Subcutaneous abdominal adipose tissue (tissue), 5 donors: Measurements from ENCODE around the gene NAT9.

Experiments
- H3K27ac ChIP-seq: one replicate; pipeline ENCODE4 v1.7.0; 2013; ENCODE audit warnings: low read depth, mild to moderate bottlenecking, inconsistent platforms, low read length, moderate library complexity
- H3K27me3 ChIP-seq, 5 donors: one replicate each; pipeline ENCODE4 v1.7.0; 2013; ENCODE audit warnings: low read length in 5 of 5, inconsistent platforms in 1 of 5; ENCODE audit not compliant: control insufficient read depth in 5 of 5, insufficient read depth in 4 of 5
- H3K36me3 ChIP-seq, 5 donors: one replicate each; pipeline ENCODE4 v1.7.0; 2013; ENCODE audit warnings: low read length in 5 of 5; ENCODE audit not compliant: control insufficient read depth in 5 of 5, insufficient read depth in 5 of 5
- H3K4me1 ChIP-seq, 5 donors: one replicate each; pipeline ENCODE4 v1.7.0; 2013; ENCODE audit warnings: low read length in 5 of 5, mild to moderate bottlenecking in 3 of 5, moderate library complexity in 1 of 5; ENCODE audit not compliant: control insufficient read depth in 5 of 5, insufficient read depth in 5 of 5
- H3K4me3 ChIP-seq, 5 donors: one replicate each; pipeline ENCODE4 v1.7.0; 2013; ENCODE audit warnings: low read length in 5 of 5, low read depth in 1 of 5
- H3K9ac ChIP-seq, 5 donors: one replicate each; pipeline ENCODE4 v1.7.0; 2013; ENCODE audit warnings: low read length in 5 of 5, mild to moderate bottlenecking in 4 of 5, moderate library complexity in 3 of 5
- H3K9me3 ChIP-seq, 5 donors: one replicate each; pipeline ENCODE4 v1.7.0; 2013; ENCODE audit warnings: low read length in 5 of 5; ENCODE audit not compliant: control insufficient read depth in 5 of 5
- donor health status: healthy.
- donor health status: healthy.
- donor health status: healthy.
- donor health status: healthy.
- donor health status: healthy.

Gene NAT9

DNA sequence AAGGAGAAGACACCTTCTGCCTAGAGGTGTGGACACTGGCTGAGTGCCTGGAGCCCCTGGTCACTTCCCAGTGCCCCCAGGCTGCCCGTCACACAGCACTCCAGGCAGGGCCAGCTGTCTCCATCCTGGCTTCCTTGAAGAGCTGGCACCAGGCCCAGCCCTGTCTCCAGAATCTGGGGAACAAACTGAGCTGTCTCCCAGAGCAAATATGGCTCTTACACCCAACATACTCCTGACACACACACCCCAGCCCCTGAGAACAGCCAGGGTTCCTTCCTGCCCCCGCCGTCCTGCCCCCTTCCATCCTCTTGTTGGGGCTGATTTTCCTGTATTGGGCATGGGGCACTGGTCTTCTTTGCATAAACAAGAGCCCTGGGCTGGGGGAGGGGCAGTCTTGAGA lies 18.6 kb downstream of the NAT9 start:
- H3K4me3 ChIP-seq = no peak overlapping the region
- H3K9me3 ChIP-seq = no peaks in the 10 kb centered on the region
- peaks cover 5 to 42% (median 40%) of the 10 kb centered on the region in 5 donors for H3K4me1 ChIP-seq
- H3K36me3 ChIP-seq = peaks cover 0 to 4% (median 0%) of the 10 kb centered on the region in 5 donors
- H3K27me3 ChIP-seq = no peaks in the 10 kb centered on the region
- H3K27ac ChIP-seq = no peak overlapping the region
- H3K9ac ChIP-seq = peak overlapping the region in 1 of 5 donors; percentile 13

GRCh38 chr17:74756891-74757290 lies 19.3 kb downstream of the NAT9 start:
- H3K4me3 ChIP-seq = no peak overlapping the region
- no peaks in the 10 kb centered on the region for H3K9me3 ChIP-seq
- no peaks in the 10 kb centered on the region for H3K27me3 ChIP-seq
- peaks cover 5 to 46% (median 40%) of the 10 kb centered on the region in 5 donors for H3K4me1 ChIP-seq
- H3K27ac ChIP-seq = no peak overlapping the region
- peaks cover 0 to 4% (median 0%) of the 10 kb centered on the region in 5 donors for H3K36me3 ChIP-seq
- H3K9ac ChIP-seq = no peak overlapping the region

DNA sequence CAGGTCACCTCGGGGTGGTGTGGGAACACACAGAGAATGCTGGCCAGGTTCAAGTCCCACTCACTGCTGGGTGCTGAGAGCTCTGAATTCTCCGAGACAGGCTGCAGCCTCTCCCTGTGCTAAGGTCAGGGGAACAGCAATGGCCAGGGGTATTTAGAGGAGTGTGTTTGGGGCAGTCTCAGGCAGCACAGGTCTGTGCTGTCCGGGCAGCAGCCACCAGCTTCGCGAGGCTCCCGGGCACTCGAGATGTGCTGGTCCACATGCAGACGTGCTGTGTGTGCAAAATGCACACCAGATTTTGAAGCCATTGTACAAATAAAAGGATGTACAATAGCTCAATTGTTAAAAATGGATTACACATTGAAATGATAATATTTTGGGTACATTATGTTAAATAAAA lies 20.6 kb downstream of the NAT9 start:
- no peaks in the 10 kb centered on the region for H3K27me3 ChIP-seq
- no peak overlapping the region for H3K4me3 ChIP-seq
- peaks cover 4 to 55% (median 44%) of the 10 kb centered on the region in 5 donors for H3K4me1 ChIP-seq
- no peak overlapping the region for H3K27ac ChIP-seq
- no peak overlapping the region for H3K9ac ChIP-seq
- no peaks in the 10 kb centered on the region for H3K9me3 ChIP-seq
- H3K36me3 ChIP-seq = peaks cover 0 to 4% (median 0%) of the 10 kb centered on the region in 5 donors

DNA sequence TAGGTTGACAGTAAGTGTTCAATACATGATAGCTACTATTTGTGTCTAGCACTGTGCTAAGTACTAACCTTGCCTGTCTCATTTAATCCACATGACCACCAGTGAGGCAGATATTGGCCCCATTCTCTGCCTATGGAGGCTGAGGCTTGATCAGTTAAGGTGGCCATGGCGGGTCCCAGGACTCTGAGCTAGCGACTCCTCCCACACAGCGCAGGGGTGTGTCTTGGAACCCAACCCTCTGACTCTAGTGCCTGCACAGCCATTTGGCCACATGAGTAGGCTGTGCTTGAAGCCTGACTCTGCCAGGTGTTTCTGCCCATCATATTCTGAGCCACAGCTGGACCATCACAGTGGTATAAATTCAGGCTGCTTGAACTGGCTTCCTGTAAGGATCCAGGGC lies 21.3 kb downstream of the NAT9 start:
- Histone ChIP-seq H3K9ac (no peak overlapping the region), H3K36me3 (peaks cover 0 to 4% (median 0%) of the 10 kb centered on the region in 5 donors), H3K4me3 (no peak overlapping the region), H3K4me1 (peaks cover 9 to 55% (median 44%) of the 10 kb centered on the region in 5 donors), H3K27me3 (no peaks in the 10 kb centered on the region), H3K27ac (no peak overlapping the region), H3K9me3 (no peaks in the 10 kb centered on the region)

DNA sequence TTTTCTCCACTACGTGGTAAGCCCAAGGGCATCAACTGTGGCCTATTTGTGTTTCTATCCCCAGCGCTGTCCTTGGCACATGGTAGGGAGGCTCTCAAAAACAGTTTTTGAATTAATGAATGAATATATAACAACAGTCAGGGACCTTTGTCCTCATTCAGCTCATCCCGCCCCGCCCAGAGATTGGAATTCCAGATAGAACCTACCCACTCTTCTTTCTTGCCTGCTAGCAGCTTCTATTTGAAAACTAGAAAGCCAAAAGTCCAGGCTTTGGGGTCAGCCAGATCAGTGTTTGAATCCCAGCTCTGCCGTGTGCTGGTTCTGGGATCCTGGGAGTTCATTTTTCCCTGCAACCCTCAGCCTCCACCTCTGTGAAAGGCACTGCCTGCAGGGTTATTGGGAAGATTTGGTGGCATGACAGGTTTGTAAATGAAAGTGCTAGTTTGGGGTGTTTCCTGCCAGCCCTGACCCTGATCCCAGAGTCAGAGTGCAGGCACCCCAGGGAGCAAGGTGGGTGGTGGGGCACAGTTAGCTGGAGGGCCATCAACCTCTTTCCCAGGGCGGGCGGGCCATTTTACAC lies 23.2 kb downstream of the NAT9 start:
- H3K9ac ChIP-seq = no peak overlapping the region
- H3K9me3 ChIP-seq = no peaks in the 10 kb centered on the region
- H3K27me3 ChIP-seq = no peaks in the 10 kb centered on the region
- no peak overlapping the region for H3K4me3 ChIP-seq
- H3K4me1 ChIP-seq = peaks cover 6 to 50% (median 38%) of the 10 kb centered on the region in 5 donors
- H3K36me3 ChIP-seq = peaks cover 0 to 4% (median 0%) of the 10 kb centered on the region in 5 donors
- no peak overlapping the region for H3K27ac ChIP-seq

GRCh38 chr17:74752415-74752814 lies 23.7 kb downstream of the NAT9 start:
- Histone ChIP-seq H3K27me3 (no peaks in the 10 kb centered on the region), H3K27ac (no peak overlapping the region), H3K9ac (no peak overlapping the region), H3K36me3 (peaks cover 0 to 4% (median 0%) of the 10 kb centered on the region in 5 donors), H3K9me3 (no peaks in the 10 kb centered on the region), H3K4me1 (peaks cover 6 to 50% (median 38%) of the 10 kb centered on the region in 5 donors), H3K4me3 (no peak overlapping the region)

DNA sequence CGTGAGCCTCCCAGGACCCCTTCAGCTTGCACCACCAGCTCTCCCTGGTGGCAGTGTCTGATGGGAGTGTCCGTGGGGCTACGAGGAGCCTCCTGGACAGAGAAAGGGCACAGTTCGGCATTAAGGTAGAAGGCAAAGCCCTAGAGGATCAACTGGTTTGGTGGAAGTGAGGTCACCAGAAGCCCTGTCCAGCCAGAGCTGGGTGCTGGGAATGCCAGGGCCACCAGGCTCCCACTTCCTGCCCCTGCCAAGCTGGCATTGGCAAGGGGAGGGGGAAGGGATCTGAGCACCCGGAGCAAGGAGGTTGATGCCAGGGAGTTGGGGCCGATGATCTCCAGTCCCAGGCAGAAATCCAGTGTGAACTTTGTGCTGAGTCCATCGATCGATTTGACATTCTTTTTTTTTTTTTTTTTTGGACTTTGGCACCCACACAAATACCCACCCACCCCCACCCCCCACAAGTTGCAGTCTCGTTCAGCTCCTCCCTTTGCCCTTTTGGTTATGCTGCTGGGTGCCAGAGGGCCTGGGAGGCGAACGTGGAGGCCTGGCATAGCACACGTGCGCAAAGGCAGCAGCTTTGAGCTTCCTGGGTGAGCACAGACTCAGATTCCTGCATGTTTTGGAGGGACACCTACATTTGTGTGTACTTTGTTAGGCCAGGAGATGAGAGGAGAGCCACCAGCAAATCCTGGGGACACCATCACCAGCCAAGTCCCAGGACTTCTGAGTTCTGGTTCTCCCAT lies 25.6 kb downstream of the NAT9 start:
- Histone ChIP-seq H3K9me3 (no peaks in the 10 kb centered on the region), H3K9ac (peak overlapping the region in 4 of 5 donors; percentile 40 to 87 (median 80)), H3K27me3 (no peaks in the 10 kb centered on the region), H3K36me3 (peaks cover 0 to 4% (median 0%) of the 10 kb centered on the region in 5 donors), H3K4me1 (peaks cover 6 to 61% (median 46%) of the 10 kb centered on the region in 5 donors), H3K4me3 (peak overlapping the region; percentile 74 to 90 (median 80)), H3K27ac (peak overlapping the region; percentile 50)

- Histone ChIP-seq H3K27ac (peak overlapping the region; percentile 37), H3K9me3 (no peaks in the 10 kb centered on the region), H3K4me1 (peaks cover 6 to 66% (median 50%) of the 10 kb centered on the region in 5 donors)
Measured at GRCh38 chr17:74750039-74750326, 26.2 kb downstream of the NAT9 start.

GRCh38 chr17:74749279-74750038 lies 26.7 kb downstream of the NAT9 start:
- Histone ChIP-seq H3K9ac (peak overlapping the region in 4 of 5 donors; percentile 73 to 87 (median 82)), H3K27ac (peak overlapping the region; percentile 37), H3K36me3 (no peaks in the 10 kb centered on the region), H3K27me3 (no peaks in the 10 kb centered on the region), H3K4me1 (peaks cover 6 to 71% (median 55%) of the 10 kb centered on the region in 5 donors), H3K9me3 (no peaks in the 10 kb centered on the region), H3K4me3 (peak overlapping the region; percentile 74 to 90 (median 80))

More at GRCh38 chr17:74750039-74750326, 26.2 kb downstream of the NAT9 start:
- Histone ChIP-seq H3K27me3 (no peaks in the 10 kb centered on the region), H3K4me3 (peak overlapping the region; percentile 74 to 90 (median 80)), H3K36me3 (peaks cover 0 to 4% (median 0%) of the 10 kb centered on the region in 5 donors), H3K9ac (peak overlapping the region in 4 of 5 donors; percentile 40 to 87 (median 80))
